Lower leg skin (tissue), 4 donors: ENCODE measurements around the gene TULP4. TPM values are rescaled to one million over a fixed set of nuclear protein-coding genes. Genes with fewer than 3 reads are reported as not detected.

Source experiments
- DNase-seq, 2 donors: peaks; one replicate each; pipeline ENCODE4 v3.0.0-alpha.2; 2019; ENCODE audit warnings: low spot score in 2 of 2
- H3K4me3 ChIP-seq: fragments of 200-600 bp; sonication (generic); 2 replicates; pipeline ENCODE4 v1.5.1; 2017; ENCODE audit warnings: mild to moderate bottlenecking, low read depth; ENCODE audit not compliant: poor library complexity, severe bottlenecking
- CTCF ChIP-seq, 3 donors: fragments of 450-650 bp; IDR thresholded peaks; one replicate each; pipeline ENCODE4 v1.5.1; 2016; ENCODE audit warnings: antibody characterized with exemption in 3 of 3, mild to moderate bottlenecking in 3 of 3, moderate library complexity in 2 of 3
- POLR2A ChIP-seq, 2 donors: fragments of 450-650 bp; IDR thresholded peaks; one replicate each; pipeline ENCODE4 v1.6.1; 2016 to 2017; ENCODE audit warnings: antibody characterized with exemption in 2 of 2, mild to moderate bottlenecking in 1 of 2, moderate library complexity in 1 of 2
- WGBS, 2 donors: methylation state at CpG; one replicate each; pipeline ENCODE4 v1.1.5; 2018; 5-methylcytosine and 5-hydroxymethylcytosine counted together
- intact Hi-C: fragments of 100-400 bp; cut with DNase I; formaldehyde crosslinking; loops from one replicate; pipeline ENCODE4 v1.15.0; 2023; ENCODE audit warnings: low total_unique reads
- total RNA-seq, 4 donors: library from RNA; depleted of rRNA; stranded (reverse); fragments of >200 nt; gene quantifications; one replicate each; pipeline ENCODE4 v1.1.0, GENCODE V29; 2016

The TULP4 gene
- total RNA-seq, 4 donors from 2014 or later: 141 to 198 (median 148) TPM

GRCh38 chr6:158503222-158503621 lies 191.0 kb downstream of the TULP4 start:
- 95 to 99% methylated on average over 7 of the region's 7 CpGs for WGBS, 2 donors
- DNase-seq: no peak
- no peak overlapping the region for H3K4me3 ChIP-seq
- no peak for TF ChIP-seq POLR2A (IDR thresholded peaks at IDR 0.05)
- TF ChIP-seq CTCF (IDR thresholded peaks at IDR 0.05): no peak
- intact Hi-C loops: no loop called here

- WGBS, 2 donors: 96 to 97% methylated on average over 25 of the region's 25 CpGs
Observed at GRCh38 chr6:158503846-158504245, 191.6 kb downstream of the TULP4 start.

GRCh38 chr6:158505194-158505593 lies 192.9 kb downstream of the TULP4 start:
- 93% methylated on average over 13 of the region's 13 CpGs for WGBS, 2 donors
- TF ChIP-seq CTCF (IDR thresholded peaks at IDR 0.05) (no peak), POLR2A (IDR thresholded peaks at IDR 0.05) (no peak)
- H3K4me3 ChIP-seq: no peak overlapping the region
- no peak for DNase-seq
- intact Hi-C loops: no loop called here

More at GRCh38 chr6:158503846-158504245, 191.6 kb downstream of the TULP4 start:
- DNase-seq: peak in 1 of 2 donors; percentile 81
- intact Hi-C loops: no loop called here
- TF ChIP-seq POLR2A (IDR thresholded peaks at IDR 0.05) (no peak), CTCF (IDR thresholded peaks at IDR 0.05) (no peak)
- no peak overlapping the region for H3K4me3 ChIP-seq

GRCh38 chr6:158506601-158507000 lies 194.3 kb downstream of the TULP4 start:
- 84 to 85% methylated on average over 10 of the region's 10 CpGs for WGBS, 2 donors
- intact Hi-C loops: no loop called here
- TF ChIP-seq CTCF (IDR thresholded peaks at IDR 0.05) (no peak), POLR2A (IDR thresholded peaks at IDR 0.05) (no peak)
- no peak overlapping the region for H3K4me3 ChIP-seq
- no peak for DNase-seq

GRCh38 chr6:158507174-158507573 lies 194.9 kb downstream of the TULP4 start:
- DNase-seq: no peak
- intact Hi-C loops: no loop called here
- TF ChIP-seq POLR2A (IDR thresholded peaks at IDR 0.05): no peak
- TF ChIP-seq CTCF (IDR thresholded peaks at IDR 0.05): no peak
- H3K4me3 ChIP-seq: no peak overlapping the region
- WGBS, 2 donors: 93% methylated on average over 7 of the region's 7 CpGs

GRCh38 chr6:158508450-158508849 lies 196.2 kb downstream of the TULP4 start:
- H3K4me3 ChIP-seq: no peak overlapping the region
- intact Hi-C loops: no loop called here
- no peak for DNase-seq
- WGBS, 2 donors: 92% methylated on average over 5 of the region's 5 CpGs
- TF ChIP-seq POLR2A (IDR thresholded peaks at IDR 0.05) (no peak), CTCF (IDR thresholded peaks at IDR 0.05) (no peak)
